ENCODE data around the gene CCDC191.

The CCDC191 gene

DNA sequence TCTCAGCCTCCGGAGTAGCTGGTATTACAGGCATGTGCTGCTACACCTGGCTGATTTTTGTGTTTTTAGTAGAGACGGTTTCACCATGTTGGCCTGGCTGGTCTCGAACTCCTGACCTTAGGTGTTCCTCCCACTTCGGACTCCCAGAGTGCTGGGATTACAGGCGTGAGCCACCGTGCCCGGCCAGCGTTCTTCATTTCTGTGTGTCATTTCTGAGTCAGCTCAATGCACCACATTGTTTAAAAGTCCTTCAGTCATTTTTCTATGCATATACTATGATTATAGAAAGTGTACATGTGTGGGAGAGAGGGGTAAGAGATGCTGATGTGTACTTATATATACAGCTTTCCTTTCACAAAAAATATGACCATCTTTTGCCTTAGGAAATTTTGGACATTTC is 2.3 kb upstream of the CCDC191 start:
- DNase-seq: no peak

DNA sequence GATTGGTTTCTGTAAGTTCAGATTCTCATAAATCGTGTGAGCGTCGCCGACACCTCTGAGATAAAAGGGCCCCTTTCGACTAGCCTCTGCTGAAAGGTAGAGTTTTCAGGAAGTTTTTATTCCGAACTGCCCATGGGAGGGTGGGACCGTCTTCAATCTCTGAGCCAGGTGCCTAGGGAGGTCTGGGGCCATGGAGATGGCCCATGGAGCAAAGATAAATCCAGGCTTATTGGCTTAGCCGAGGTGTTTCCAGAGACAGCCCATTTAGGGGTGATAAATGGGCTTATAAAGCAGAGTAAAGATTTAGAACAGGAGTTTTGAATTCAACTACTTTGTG is 653 bp upstream of the CCDC191 start:
- DNase-seq: no peak

DNA sequence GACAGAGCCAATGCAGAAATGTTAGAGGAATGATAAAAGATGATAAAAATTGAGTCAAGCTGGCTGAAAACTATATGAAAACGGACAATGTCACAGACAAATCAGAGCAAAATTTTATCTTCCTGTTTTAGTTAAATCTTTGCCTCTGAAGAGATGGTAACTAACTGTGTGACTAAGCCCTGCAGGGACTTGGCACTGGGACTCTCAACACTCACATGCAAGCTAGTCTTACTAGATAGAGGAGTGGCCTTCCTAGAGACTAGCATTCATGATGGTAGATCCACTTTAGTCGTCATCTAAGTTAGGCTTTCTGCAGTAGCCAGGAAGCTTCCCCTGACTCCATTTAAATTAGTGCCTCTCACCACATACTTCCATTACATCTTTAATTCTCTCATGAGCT is 4.1 kb downstream of the CCDC191 start:
- DNase-seq: no peak

DNA sequence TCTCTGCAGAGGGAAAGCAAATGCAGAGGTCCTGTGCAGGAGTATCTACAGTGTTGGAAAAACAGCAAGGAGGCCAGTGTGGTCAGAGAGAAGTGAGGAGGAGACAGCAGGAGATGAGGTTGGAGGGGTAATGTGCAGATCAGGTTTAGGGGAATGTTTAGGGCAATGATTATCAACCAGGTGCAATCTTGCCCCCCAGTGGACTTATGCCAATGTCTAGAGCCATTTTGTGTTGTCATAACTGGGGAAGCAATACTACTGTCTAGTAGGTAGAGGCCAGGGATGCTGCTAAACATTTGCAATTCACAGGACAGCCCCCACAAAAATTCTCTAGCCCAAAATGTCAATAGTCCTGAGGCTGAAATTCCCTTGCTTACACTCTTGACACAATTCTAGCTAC is 13.1 kb downstream of the CCDC191 start:
- DNase-seq: peak in 1 of 2 donors; percentile 3

DNA sequence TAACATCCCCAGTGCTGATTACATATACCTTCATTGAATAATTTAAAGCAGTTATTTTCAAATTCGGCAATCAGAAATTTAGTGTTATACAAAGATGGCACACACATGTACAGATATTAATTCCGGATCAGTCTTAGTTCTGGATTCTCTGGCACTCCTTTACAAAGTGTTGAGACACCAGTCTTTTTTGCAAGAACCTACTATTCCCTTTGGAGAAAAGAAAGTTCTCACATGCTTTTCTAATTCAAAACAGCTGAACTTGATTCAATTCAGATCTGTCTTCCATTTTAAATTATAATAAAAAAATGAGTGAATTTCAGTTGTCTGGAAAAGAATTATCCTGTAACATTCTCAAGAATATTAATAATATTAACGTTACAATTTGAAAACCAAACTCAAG is 20.4 kb downstream of the CCDC191 start:
- no peak for DNase-seq

DNA sequence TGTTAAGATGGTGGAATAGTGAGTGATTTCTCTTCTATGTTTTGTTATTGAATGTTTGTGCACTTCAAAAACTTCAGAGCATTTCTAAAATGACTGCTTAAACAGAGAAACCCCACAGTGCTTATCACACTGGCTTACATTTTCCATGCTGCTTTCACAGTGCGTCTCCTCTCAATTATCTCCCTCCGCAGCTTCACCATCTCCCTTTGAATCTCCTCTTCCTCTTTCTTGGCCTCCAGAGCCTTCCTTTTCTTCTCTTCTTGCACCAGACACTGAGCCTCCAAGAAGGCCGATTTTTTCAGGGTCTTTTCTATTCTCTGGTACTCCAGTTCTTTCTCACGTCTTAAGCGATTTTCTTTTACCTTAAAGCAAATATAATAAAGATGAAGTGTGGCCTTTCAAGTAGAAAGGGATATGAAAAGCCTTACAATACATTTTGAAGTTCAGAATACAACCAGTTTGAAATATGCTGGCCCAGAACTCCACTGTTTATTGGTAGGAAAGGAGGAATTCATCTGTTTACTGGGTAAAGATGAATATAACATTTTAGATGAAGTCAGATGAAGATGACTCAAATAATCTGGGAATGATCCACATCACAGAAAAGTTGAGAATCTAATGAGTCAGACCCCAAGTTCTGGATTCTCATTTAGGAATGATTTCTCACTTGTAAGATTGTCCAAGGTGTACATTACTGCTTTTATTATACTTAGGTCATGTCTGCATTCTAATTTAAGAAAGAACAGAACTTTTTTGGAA is 21.4 kb downstream of the CCDC191 start:
- no peak for DNase-seq

DNA sequence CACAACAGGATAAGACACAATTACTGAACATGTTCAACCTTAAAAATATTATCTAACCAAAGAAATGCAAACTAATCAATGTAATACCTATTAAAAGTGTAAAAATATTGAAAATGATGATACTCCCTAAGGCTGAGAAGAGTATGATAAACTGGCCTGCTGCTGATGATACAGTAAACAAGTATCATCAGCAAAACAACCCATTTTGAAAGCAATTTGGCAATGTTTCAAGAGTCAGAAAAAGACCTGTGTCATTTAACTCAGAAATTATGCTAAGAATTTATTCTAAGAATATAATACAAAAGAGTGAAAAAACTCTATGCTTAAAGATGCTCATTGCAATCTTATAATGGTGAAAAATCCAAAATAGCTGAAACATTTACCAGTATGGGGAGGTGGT is 22.1 kb downstream of the CCDC191 start:
- DNase-seq: no peak

DNA sequence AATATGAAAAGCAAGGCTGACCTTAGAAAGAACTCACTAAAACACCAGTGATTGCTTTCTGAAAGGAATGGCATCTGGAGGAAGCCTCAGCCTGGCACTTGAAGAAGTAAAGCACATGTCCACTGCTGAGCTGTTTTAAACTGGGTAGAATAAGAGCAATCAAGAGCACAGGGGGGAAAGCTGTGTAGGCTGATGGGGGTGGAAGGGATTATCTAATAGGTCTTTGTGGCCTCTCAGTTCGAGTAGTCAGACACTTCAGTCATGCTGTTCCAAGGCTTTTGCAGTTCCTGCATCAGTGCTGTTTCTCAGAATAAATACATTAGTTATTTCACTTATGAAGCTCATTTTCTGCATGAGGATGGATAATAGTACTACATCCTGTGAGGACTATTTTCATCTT is 22.6 kb downstream of the CCDC191 start:
- no peak for DNase-seq

DNA sequence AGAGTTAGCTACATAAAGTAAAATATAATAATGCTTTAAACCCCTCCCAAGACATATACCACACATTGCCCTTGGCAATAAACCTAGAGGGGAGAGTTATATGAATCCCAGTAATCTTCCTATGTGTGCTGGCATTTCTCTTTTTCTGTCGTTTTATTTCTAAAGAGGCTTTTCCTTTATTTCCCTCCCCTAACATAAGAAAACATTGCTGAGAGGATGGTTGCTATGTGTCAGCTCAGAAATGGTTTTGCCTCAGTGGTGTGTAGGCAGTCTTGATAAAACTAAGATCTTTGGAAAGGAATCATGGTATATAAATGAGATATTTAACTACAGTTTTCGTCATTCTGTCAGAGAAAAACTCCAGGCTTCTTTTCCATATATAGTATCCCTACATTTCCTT is 30.0 kb downstream of the CCDC191 start:
- no peak for DNase-seq

DNA sequence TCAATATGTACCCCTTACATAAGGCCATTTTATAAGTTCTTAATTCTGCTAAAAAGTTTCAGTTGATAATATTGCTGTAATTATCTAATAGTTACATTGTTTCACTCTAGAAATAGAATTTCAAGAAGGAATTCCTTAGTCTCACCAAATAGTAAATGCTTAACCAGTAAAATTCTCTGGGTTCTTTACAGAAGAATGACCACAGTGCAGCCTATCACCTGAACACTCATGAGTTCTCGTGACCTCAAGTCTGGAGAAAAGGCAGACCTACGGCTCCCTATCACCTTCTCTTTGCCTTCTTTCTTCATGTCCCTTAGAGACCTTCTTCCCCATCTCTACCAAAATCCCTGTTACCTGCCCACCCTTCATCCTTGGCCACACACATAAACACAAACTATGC is 30.9 kb downstream of the CCDC191 start:
- DNase-seq: no peak

DNA sequence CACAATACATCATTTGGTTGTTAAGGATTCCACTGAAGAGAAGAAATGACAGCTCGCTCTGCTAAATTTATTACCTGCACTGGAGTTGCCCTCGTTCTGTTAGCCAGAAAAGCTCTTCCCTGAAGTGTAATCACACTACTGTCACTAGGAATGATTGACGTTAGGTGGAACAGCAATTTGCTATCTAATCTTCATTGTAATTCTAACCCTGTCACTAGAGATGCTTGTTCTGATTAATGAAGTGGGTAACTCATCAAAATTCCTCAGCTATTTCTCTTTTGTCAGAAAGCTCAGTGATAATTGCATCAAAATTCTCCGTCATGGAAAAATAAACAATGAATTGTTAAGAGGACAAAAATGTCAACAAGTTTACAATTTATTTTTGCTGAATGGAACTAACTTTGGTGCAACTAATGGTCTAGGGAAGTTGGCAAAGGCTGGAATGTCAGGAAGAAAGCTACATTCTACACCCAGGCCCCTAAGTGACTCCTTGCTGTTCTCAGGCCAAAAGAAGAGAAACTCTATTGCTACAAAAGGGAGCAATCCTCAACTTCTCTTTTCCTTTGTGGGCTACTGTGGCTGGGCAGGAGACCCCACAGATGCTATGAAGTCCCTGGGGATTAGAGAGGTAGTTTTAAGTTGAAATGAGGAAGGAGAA is 34.1 kb downstream of the CCDC191 start:
- no peak for DNase-seq

DNA sequence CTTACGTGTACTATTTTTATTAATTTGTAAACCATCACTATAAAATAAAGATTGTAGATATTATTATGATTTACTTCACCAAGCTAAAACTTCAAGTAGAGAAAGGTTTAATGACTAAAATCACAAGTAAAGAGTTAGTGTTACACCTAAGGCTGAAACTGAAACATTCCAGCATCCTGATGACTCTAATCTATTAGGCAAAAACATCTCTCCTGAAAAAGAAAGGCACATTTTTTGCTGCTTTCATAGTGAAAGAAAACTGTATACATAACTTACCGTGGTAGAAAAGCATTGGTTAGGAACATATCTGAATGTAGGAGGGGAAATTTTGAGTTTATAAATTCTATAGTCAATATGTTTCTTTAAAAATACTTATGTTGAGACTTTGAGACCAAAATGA is 35.4 kb downstream of the CCDC191 start:
- DNase-seq: no peak

DNA sequence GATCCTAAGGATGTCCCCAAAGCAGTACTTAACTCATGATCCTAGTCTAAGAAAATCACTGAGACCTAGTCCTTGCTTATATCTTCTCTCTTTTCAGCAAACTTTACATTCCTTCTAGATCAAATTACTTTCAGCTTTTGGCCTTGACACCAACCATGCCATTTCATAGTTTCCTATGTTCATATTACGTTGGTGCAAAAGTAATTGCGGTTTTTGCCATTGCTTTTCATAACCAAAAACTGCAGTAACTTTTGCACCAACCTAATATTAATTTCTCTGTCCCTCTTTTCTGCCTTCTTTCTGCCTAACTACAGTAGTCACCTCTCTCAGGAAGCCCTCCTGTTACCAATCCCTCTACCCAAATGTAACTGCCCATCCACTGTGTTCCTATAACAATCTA is 36.8 kb downstream of the CCDC191 start:
- no peak for DNase-seq

DNA sequence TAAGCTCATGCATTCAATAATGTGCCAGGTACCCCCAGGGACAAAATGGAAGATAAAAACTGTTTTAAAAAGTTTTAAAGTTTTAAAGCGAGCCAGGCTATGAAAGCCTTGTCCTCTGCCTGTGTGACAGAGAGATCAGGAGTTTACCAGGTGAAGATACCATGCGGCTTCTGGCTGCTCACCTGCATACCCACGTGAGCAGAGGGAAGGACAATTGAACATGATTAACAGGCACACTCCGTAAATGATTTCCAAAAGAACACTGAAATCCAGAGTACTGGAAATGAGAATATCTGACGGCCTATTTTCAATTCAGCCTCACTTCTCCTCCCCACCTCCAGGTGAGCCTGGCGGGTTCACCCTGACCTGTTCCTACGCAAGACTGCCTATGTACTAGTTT is 42.1 kb downstream of the CCDC191 start:
- no peak for DNase-seq

DNA sequence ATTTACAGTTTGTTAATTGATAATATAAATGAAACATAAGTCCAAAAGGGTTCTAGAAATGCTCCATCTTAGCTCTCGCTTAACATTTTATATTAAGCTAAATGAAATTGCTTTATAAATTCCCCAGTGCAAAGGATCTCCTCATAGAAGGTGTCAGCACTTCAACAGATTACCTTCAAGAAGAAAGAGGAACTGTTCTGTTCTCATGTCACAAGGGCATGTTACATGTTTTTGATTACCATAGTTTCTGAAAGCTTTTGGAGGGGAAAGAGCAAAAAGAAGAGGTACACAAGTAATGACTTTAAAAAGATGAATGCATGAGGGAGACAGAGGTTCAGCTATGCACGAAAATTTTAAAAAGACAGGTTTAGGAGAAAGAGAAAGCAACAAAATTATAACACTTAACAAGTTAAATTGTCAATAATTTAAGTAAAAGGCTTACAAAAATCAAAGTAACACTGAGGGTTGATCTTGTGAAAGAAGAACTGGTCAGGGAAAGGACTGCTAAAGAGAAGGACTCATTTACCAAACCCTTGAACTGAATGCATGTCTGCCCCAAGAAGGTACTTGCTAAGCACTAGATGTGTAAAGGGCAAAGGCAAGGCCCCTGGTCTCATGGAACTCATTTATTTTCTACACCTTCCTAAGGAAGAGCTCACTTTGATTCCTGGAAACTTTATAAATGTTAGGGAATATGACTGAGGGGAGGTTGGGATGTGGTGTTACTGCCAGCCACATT is 45.1 kb downstream of the CCDC191 start:
- DNase-seq: no peak

DNA sequence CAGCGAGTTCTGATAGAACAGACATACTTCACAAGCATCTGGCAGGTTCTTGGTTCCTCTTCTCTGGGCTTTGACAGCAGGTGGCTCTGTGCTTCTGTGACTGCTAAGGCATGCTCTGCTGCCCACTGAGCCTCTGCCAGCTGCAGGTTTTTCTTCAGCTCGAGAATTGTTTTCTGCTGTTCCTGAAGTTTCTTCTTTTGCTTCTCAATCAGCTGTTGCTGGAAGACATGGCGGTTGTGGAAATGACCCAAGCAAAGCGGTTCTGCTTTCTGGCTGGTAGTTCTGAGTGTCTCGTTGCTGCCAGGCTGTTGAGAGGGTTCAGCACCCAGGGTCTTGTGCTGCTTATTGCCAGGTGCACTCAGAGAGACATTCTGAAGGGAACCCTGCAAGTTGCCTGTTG is 50.8 kb downstream of the CCDC191 start:
- peak in 1 of 2 donors; percentile 72 for DNase-seq

DNA sequence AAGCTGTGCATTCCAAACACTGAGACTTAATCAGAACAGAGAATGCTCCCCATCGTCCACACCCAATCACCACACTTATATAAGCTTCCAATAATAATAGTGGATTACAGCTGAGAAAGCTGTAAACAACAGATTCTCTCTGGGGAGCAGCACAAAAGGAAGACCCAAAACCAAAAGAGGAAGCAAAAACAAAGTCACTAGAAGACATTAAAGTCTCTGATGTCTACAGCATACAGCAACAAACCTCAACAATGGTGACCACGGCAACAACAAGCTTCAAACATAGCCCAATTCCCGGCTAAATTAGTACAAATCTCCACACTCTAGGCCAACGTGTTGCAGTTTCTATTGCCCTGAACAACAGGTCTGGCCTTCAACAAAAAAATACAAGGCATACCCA is 70.8 kb downstream of the CCDC191 start:
- peak; percentile 10 to 62 for DNase-seq

DNA sequence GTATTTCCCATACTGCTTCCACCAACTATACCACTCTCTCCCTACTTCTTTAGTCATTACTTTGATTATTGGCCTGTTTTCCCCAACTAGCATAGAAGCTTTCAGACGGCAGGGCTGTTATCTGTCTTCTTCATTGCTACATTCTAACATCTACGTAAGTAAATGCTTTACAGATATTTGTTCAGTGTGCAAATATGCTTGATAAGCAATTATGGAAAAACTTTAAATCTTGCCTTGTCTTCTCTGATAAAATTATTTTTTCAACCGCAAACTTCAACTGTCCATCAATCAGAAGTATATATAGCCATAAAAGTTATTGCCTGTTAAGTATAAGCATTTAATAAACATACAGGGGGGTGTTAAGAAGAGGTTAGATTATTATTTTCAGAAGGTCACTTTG is 72.8 kb downstream of the CCDC191 start:
- DNase-seq: no peak

DNA sequence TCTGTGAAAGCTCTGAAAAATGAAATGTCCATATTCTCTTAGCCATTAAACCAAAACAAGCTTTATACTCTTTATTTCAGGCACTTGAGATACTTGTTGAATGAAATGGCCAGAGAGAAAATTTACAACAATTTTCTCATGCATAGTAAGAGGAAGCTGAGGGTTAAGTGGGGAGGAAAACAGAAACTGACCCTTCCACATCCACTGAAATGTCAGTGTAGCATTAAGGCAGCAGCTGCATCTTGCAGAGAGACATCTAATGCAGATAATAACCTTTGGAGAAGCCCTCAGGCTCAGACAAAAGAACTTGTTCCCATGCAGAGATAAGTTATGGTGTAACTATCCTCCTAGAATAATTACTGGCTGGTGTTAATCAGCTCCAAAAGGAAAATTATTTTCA is 74.5 kb downstream of the CCDC191 start:
- no peak for DNase-seq

DNA sequence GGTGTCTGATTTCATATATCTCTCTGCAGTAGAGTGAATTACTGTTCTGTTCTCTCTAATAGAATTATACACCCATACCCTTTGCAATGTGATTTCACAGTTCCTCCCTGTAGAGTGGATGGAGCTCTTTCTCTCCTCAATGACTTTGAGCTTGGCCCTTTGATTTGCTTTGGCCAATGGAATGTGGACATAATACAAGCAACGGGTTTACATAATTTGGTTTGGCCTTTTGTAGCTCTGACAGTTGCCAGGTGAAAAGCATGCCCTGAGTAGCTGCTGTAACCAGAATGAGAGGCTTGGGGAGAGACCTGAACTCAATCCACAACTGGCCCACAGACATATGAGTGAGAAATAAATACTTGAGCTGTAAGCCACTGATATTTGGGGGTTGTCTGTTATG is 76.4 kb downstream of the CCDC191 start:
- DNase-seq: no peak

DNA sequence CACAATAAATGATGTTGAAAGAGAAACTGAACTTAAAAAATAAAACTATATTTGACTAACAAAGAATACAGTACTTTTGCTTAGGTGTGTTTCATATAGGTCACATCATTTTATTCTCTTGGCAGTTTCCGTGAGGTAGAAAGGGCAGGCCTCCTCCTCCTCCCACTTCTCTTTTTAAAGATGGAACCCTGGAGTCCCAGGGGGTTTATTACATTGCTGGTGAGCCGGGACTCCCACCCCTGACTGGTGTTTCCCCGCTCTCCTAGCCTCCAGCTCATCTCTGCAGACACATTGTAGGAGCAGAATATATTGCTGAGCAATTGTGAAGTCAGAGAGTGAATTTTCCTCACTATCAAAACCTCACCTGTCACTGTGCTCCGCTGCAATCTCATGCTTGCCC is 78.5 kb downstream of the CCDC191 start:
- no peak for DNase-seq

DNA sequence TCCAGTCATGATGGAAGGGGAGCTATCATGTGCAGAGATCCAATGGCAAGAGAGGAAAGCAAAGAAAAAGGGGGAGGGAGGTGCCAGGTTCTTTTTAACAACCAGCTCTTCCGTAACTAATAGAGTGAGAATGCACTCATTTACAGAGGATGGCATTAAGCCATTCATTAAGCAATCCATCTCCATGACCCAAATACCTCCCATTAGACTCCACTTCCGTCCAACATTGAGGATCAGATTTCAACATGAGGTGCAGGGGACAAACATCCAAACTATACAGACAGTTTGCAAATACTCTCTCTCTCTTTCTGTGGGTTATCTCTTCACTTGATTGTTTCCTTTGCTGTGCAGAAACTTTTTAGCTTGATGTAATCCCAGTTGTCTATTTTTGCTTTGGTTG is 87.3 kb downstream of the CCDC191 start:
- no peak for DNase-seq

DNA sequence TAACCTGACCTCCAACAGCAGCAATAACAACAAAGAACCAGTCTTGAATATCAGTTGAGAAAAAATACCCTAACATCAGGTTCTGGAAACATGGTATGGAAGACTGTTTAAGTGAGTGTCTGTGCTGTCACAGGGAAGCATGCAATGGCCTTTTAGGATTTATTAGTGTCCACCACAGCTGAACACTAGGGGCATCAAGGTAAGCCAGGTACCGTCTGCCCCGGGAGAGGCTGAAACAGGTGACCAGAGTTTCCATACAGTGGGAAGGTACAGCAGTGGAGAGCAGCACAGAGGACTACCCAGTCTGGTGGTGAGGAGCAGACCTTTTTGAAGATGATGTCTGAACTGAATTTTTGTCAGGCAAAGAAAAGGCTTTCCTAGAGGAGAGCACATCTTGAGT is 90.2 kb downstream of the CCDC191 start:
- DNase-seq: no peak

DNA sequence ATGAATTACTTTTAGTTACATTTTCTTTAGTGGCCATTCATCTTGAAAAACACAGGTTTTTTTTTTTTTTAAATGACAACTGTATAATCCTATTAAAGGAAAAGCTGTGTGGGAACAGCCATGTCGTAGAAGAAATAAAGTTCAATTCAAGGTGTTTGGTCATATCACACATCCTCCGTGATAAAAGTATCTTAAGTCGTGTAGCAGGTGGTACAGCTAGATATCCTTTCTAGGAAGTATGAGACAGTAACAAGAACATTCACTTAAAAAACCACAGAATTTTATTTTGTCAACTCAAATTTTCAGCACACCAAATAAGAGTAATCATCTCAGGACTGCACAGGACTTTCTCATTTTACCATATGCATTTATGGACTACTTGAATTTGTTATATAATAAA is 92.4 kb downstream of the CCDC191 start:
- no peak for DNase-seq
